SU-DHL-6 (cell line): Measurements from ENCODE around the gene SAMD14.

Experiments used
- H2AFZ ChIP-seq: fragments of 200-600 bp; sonication (generic); 2 replicates; pipeline ENCODE4 v1.6.1; 2014; ENCODE audit warnings: low read depth, mild to moderate bottlenecking, moderate library complexity, mixed read lengths, antibody characterized with exemption, low read length; ENCODE audit not compliant: severe bottlenecking
- H3F3A ChIP-seq: fragments of 200-600 bp; shearing (Covaris generic); 2 replicates; pipeline ENCODE4 v1.6.0; 2016; ENCODE audit warnings: antibody characterized with exemption, mild to moderate bottlenecking; ENCODE audit not compliant: insufficient read depth
- H3K27ac ChIP-seq: fragments of 200-600 bp; sonication (generic); 2 replicates; pipeline ENCODE4 v1.5.1; 2016; ENCODE audit warnings: low read depth, mild to moderate bottlenecking, low read length, moderate library complexity, mixed read lengths
- H3K27me3 ChIP-seq: fragments of 200-600 bp; sonication (generic), shearing (Covaris generic); 2 replicates; pipeline ENCODE4 v1.6.0; 2014; ENCODE audit warnings: mild to moderate bottlenecking, low read length
- H3K36me3 ChIP-seq: fragments of 200-600 bp; sonication (generic); 2 replicates; pipeline ENCODE4 v1.6.1; 2014; ENCODE audit warnings: mild to moderate bottlenecking, low read length, mixed read lengths
- H3K4me2 ChIP-seq: fragments of 300-600, 200-600 bp; shearing (Covaris generic), sonication (generic); 2 replicates; pipeline ENCODE4 v1.6.0; 2014; ENCODE audit warnings: low read length, low read depth, mild to moderate bottlenecking; ENCODE audit not compliant: poor library complexity, severe bottlenecking
- H3K4me3 ChIP-seq: fragments of 200-600 bp; sonication (generic); 2 replicates; pipeline ENCODE4 v1.5.1; 2014; ENCODE audit warnings: antibody characterized with exemption, low read length, mild to moderate bottlenecking, mixed read lengths; ENCODE audit not compliant: insufficient read depth, poor library complexity, severe bottlenecking
- H3K79me2 ChIP-seq: fragments of 200-600 bp; sonication (generic); 2 replicates; pipeline ENCODE4 v1.6.1; 2014; ENCODE audit warnings: mild to moderate bottlenecking, low read length, moderate library complexity; ENCODE audit not compliant: insufficient read depth
- H3K9ac ChIP-seq: fragments of 200-600 bp; sonication (generic); 2 replicates; pipeline ENCODE4 v1.7.0; 2014; ENCODE audit warnings: mild to moderate bottlenecking, low read length
- H3K9me2 ChIP-seq: fragments of 200-600 bp; sonication (generic); replicated peaks from 2 replicates; pipeline ENCODE4 v1.6.1; 2014; ENCODE audit warnings: low read length; ENCODE audit not compliant: insufficient read depth
- H3K9me3 ChIP-seq: fragments of 200-600 bp; sonication (generic); 2 replicates; pipeline ENCODE4 v1.6.1; 2014; ENCODE audit warnings: low read length, mixed read lengths; ENCODE audit not compliant: insufficient read depth
- H4K20me1 ChIP-seq: fragments of 200-600 bp; sonication (generic); 2 replicates; pipeline ENCODE4 v1.6.1; 2014; ENCODE audit warnings: low read depth, mild to moderate bottlenecking, antibody characterized with exemption, low read length, moderate library complexity, mixed read lengths
- EZH2phosphoT487 ChIP-seq: fragments of 200-600 bp; sonication (generic), shearing (Covaris generic); conservative IDR thresholded peaks from 2 replicates; pipeline ENCODE4 v1.6.1; 2018; ENCODE audit warnings: mild to moderate bottlenecking, antibody characterized with exemption, low read length, moderate library complexity, mixed read lengths
- TF ChIP-seq, protein P1 (sequence below): fragments of 200-600 bp; sonication (generic); IDR thresholded peaks from one replicate; pipeline ENCODE4 v1.5.1; 2017; ENCODE audit warnings: antibody characterized with exemption, mild to moderate bottlenecking, low read length, moderate library complexity; ENCODE audit not compliant: insufficient read depth, poor library complexity, severe bottlenecking

SAMD14 gene

DNA sequence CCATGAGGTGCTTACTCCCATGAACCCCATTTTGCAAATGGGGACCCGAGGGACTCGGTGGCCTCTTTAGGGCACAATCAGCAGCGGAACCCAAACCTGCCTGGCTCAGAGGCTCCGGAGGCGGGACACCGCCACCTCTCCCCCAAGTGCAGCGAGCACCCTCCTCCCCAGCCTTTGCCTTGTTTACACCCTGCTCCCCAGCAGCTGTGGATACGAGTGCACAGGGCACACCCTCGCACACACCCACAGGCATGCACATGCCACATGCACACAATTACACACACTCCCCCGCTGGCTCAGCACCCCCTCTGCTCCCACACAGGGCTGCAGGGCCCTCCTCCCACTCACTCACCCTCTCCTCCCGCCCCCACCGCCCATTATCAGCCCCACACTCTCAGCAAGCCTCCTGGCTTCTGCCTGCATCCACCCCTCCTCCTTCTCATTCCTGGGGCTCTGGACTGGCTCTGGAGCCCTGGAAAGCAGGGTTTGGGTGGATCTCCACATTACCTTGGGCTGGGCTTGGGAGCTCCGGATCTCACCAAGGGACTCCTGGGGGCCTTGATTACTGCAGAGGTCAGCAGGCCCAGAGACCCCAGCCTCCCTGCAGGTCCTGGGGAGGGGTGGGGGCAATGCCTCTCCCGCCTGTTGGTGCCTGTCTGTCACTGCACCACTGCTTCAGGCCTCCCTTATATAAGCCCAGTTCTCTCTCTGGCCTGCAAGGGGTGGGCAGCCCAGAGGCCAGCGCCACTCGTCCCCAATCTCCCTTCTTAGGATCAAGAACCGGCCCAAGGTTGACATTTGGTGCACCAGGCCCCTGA, 28.4 kb downstream of the SAMD14 start:
- Histone ChIP-seq H3F3A (no peaks in the 10 kb centered on the region), H3K27me3 (no peaks in the 10 kb centered on the region), H3K79me2 (no peaks in the 10 kb centered on the region), H4K20me1 (no peaks in the 10 kb centered on the region), H3K27ac (no peak overlapping the region), H3K9me2 (no peaks in the 10 kb centered on the region), H2AFZ (no peak overlapping the region), H3K9me3 (no peaks in the 10 kb centered on the region), H3K4me2 (no peak overlapping the region), H3K4me3 (no peak overlapping the region), H3K36me3 (no peaks in the 10 kb centered on the region), H3K9ac (no peak overlapping the region)
- no peak for TF ChIP-seq EZH2phosphoT487
- TF ChIP-seq, protein P1, sequence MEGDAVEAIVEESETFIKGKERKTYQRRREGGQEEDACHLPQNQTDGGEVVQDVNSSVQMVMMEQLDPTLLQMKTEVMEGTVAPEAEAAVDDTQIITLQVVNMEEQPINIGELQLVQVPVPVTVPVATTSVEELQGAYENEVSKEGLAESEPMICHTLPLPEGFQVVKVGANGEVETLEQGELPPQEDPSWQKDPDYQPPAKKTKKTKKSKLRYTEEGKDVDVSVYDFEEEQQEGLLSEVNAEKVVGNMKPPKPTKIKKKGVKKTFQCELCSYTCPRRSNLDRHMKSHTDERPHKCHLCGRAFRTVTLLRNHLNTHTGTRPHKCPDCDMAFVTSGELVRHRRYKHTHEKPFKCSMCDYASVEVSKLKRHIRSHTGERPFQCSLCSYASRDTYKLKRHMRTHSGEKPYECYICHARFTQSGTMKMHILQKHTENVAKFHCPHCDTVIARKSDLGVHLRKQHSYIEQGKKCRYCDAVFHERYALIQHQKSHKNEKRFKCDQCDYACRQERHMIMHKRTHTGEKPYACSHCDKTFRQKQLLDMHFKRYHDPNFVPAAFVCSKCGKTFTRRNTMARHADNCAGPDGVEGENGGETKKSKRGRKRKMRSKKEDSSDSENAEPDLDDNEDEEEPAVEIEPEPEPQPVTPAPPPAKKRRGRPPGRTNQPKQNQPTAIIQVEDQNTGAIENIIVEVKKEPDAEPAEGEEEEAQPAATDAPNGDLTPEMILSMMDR, result no peak

- H3K27ac ChIP-seq, result no peak overlapping the region
- no peaks in the 10 kb centered on the region for H3K9me2 ChIP-seq
- H3K9me3 ChIP-seq, result no peaks in the 10 kb centered on the region
- TF ChIP-seq, protein P1, result no peak
- TF ChIP-seq EZH2phosphoT487, result no peak
- no peaks in the 10 kb centered on the region for H4K20me1 ChIP-seq
- no peak overlapping the region for H3K9ac ChIP-seq
- H3K4me3 ChIP-seq, result no peak overlapping the region
- no peak overlapping the region for H3K4me2 ChIP-seq
- H2AFZ ChIP-seq, result no peak overlapping the region
- H3K27me3 ChIP-seq, result no peaks in the 10 kb centered on the region
- no peaks in the 10 kb centered on the region for H3F3A ChIP-seq
- no peaks in the 10 kb centered on the region for H3K79me2 ChIP-seq
- H3K36me3 ChIP-seq, result no peaks in the 10 kb centered on the region
Observed at GRCh38 chr17:50100921-50101345, 29.0 kb downstream of the SAMD14 start.

- Histone ChIP-seq H3K9ac (no peak overlapping the region), H3K4me3 (no peak overlapping the region), H3K27me3 (no peaks in the 10 kb centered on the region), H2AFZ (no peak overlapping the region), H3K36me3 (no peaks in the 10 kb centered on the region), H3K27ac (no peak overlapping the region), H3K9me2 (no peaks in the 10 kb centered on the region), H3K9me3 (no peaks in the 10 kb centered on the region), H4K20me1 (no peaks in the 10 kb centered on the region), H3F3A (no peaks in the 10 kb centered on the region), H3K4me2 (no peak overlapping the region), H3K79me2 (no peaks in the 10 kb centered on the region)
- TF ChIP-seq, protein P1, result no peak
- no peak for TF ChIP-seq EZH2phosphoT487
Observed at GRCh38 chr17:50100480-50100883, 29.5 kb downstream of the SAMD14 start.
